Measurements from ENCODE around the gene HOXB5. TPM values are rescaled to one million over a fixed set of nuclear protein-coding genes. Genes with fewer than 3 reads are reported as not detected.
A peak's percentile ranks its signal among the peaks of the same experiment; 100 is the strongest.

The HOXB5 gene
- total and polyA plus RNA-seq, 2 experiments from 2014 or later = 0.27 to 4.4 TPM

DNA sequence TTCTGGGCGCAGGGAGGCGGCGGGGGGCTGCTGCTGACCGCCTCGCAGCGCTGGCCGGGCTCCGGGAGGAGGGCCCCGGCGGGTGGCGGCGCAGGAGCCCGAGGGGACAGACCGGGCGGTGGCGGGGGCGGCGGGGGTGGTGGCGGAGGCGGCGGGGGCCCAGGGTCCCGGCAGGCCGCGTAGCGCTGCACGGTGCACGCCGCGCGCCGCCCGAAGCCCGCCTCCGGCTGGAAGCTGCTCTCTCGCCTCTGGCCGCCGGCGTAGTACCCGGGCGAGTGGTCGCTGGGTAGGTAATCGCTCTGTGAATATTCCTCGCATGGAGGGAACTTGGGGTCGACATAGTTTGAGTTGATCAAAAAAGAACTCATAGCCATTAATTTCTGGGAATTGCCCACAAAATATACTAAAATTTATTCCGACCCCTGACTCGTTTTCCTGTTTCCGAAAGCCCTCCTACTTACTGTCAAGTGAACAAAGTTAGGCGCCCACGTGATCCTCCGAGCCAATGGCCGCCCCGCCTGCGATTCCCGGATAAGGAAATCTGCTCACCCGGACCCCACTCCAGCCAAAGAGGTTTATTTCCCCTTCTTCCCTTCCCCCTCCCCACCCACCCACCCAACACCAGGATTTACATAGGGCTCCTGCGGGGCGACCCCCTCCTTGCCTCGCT, 15.5 kb downstream of the HOXB5 start, which contains the start of gene HOXB4:
Gene HOXB4 (minus strand): TSS at position 405 of the 670 bp plus-strand sequence. CDS start 31 bp downstream, at position 374.
- Histone ChIP-seq H3K27me3 (peaks cover 92% of the 10 kb centered on the region), H3K4me2 (peak within 1 kb of the TSS; percentile 91), H3K9me2 (replicated peaks; ENCODE audit: insufficient read depth) (no peaks in the 10 kb centered on the region), H3K36me3 (replicated peaks; ENCODE audit: insufficient read depth, low read depth) (no peaks in the 10 kb centered on the region), H3K27ac (peak within 1 kb of the TSS; percentile 80), H3K9me3 (ENCODE audit: low read depth) (no peaks in the 10 kb centered on the region), H3K4me3 (peak within 1 kb of the TSS; percentile 26), H3K4me1 (ENCODE audit: insufficient read depth) (peaks cover 18% of the 10 kb centered on the region), H4K20me1 (ENCODE audit: insufficient read depth, poor library complexity, severe bottlenecking) (no peaks in the 10 kb centered on the region), H3K79me2 (peaks cover 20% of the 10 kb centered on the region), H2AFZ (no peak within 1 kb of the TSS)
- TF ChIP-seq, protein P1, sequence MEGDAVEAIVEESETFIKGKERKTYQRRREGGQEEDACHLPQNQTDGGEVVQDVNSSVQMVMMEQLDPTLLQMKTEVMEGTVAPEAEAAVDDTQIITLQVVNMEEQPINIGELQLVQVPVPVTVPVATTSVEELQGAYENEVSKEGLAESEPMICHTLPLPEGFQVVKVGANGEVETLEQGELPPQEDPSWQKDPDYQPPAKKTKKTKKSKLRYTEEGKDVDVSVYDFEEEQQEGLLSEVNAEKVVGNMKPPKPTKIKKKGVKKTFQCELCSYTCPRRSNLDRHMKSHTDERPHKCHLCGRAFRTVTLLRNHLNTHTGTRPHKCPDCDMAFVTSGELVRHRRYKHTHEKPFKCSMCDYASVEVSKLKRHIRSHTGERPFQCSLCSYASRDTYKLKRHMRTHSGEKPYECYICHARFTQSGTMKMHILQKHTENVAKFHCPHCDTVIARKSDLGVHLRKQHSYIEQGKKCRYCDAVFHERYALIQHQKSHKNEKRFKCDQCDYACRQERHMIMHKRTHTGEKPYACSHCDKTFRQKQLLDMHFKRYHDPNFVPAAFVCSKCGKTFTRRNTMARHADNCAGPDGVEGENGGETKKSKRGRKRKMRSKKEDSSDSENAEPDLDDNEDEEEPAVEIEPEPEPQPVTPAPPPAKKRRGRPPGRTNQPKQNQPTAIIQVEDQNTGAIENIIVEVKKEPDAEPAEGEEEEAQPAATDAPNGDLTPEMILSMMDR (IDR thresholded peaks at IDR 0.05; ENCODE audit: poor library complexity) = no peak
- peak; percentile 25 for TF ChIP-seq EZH2phosphoT487 (IDR thresholded peaks at IDR 0.05; ENCODE audit: low read depth, severe bottlenecking, unreplicated experiment)
- 3% methylated on average over 36 of the region's 58 CpGs for WGBS (ENCODE audit: low lambda C conversion rate, missing lambda C conversion rate)
- DNase-seq (ENCODE audit: low spot score) = peak; percentile 76

DNA sequence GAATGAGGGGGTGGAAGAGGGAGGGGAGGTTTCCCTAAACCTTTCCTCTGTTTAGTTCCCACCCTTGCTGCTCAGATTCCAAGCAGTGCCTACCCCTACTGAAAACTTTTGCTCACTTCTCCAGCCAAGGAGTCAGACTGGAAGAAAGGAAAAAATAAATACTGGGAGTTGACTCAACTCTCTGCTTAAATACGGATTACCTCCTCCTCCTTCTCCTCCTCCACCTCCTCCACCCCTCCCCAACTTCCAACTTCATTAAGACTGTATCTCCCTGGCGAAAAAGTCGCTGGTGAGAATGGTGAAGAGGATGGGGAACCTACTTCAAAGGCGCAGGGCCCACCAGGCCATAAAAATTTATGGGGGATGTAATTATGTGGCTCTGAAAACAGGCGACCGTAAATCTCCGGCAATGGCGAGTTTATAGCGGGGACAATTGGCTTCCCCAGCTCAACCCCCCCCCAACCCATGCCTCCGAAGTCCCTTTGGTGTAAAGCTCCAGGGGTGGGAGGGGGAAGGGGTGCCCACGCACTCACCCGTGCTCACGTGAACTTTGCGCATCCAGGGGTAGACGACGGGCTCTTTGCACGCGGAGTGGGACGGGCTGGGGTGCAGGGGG, 16.1 kb downstream of the HOXB5 start:
- TF ChIP-seq EZH2 (IDR thresholded peaks at IDR 0.05; ENCODE audit: borderline replicate concordance) = peak; percentile 45
- TF ChIP-seq, protein P1 (IDR thresholded peaks at IDR 0.05; ENCODE audit: poor library complexity) = no peak
- TF ChIP-seq EZH2phosphoT487 (IDR thresholded peaks at IDR 0.05; ENCODE audit: low read depth, severe bottlenecking, unreplicated experiment) = peak; percentile 28
- no peaks in the 10 kb centered on the region for H3K9me2 ChIP-seq (replicated peaks; ENCODE audit: insufficient read depth)
- H3K79me2 ChIP-seq = peaks cover 18% of the 10 kb centered on the region
- peaks cover 92% of the 10 kb centered on the region for H3K27me3 ChIP-seq
- no peak for DNase-seq (ENCODE audit: low spot score)
- peaks cover 14% of the 10 kb centered on the region for H3K4me1 ChIP-seq (ENCODE audit: insufficient read depth)
- H3K9me3 ChIP-seq (ENCODE audit: low read depth) = no peaks in the 10 kb centered on the region
- H3K4me2 ChIP-seq = peak overlapping the region; percentile 91
- peak overlapping the region; percentile 68 for H3K27ac ChIP-seq
- no peaks in the 10 kb centered on the region for H4K20me1 ChIP-seq (ENCODE audit: insufficient read depth, poor library complexity, severe bottlenecking)
- H3K4me3 ChIP-seq = peak overlapping the region; percentile 26
- WGBS (ENCODE audit: low lambda C conversion rate, missing lambda C conversion rate) = 2% methylated on average over 9 of the region's 19 CpGs
- H3K36me3 ChIP-seq (replicated peaks; ENCODE audit: insufficient read depth, low read depth) = no peaks in the 10 kb centered on the region
- no peak overlapping the region for H2AFZ ChIP-seq

DNA sequence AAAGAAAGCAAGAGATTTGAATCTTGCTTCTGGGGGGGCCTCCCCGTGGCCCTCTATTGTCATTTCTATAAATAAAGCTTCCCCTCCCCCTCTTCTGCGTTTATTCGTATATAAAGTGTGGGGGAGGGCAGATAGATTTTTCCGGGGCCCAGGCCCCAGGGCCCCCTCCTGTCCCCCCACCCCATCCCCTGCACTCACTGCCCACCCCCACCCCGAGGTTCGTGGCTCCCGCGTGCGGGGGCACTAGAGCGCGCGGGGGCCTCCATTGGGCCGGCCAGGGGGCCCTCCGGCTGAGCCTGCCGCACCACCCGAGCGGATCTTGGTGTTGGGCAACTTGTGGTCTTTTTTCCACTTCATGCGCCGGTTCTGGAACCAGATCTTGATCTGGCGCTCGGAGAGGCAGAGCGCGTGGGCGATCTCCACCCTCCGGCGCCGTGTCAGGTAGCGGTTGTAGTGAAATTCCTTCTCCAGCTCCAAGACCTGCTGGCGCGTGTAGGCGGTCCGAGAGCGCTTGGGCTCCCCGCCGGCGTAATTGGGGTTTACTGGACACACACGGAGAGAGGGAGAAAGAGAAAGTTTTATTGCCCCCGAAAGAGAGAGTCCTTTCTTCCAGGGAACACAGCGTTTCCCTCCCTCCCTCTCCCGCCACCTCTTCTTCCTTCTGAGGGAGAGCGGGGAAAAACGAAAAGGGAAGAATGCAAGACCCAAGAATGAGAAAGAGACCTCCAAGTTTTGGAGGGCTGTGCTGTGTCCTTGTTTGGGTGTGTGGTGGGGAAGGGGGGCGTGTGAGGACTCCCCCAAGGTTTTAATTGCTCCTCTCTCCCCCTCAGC, 16.9 kb downstream of the HOXB5 start:
- H4K20me1 ChIP-seq (ENCODE audit: insufficient read depth, poor library complexity, severe bottlenecking) = no peaks in the 10 kb centered on the region
- H3K9me3 ChIP-seq (ENCODE audit: low read depth) = no peaks in the 10 kb centered on the region
- H3K27me3 ChIP-seq = peaks cover 92% of the 10 kb centered on the region
- no peak overlapping the region for H2AFZ ChIP-seq
- H3K9me2 ChIP-seq (replicated peaks; ENCODE audit: insufficient read depth) = no peaks in the 10 kb centered on the region
- 6% methylated on average over 41 of the region's 43 CpGs for WGBS (ENCODE audit: low lambda C conversion rate, missing lambda C conversion rate)
- peak overlapping the region; percentile 91 for H3K4me2 ChIP-seq
- peaks cover 9% of the 10 kb centered on the region for H3K4me1 ChIP-seq (ENCODE audit: insufficient read depth)
- peak overlapping the region; percentile 68 for H3K27ac ChIP-seq
- no peaks in the 10 kb centered on the region for H3K36me3 ChIP-seq (replicated peaks; ENCODE audit: insufficient read depth, low read depth)
- peak overlapping the region; percentile 26 for H3K4me3 ChIP-seq
- peaks cover 16% of the 10 kb centered on the region for H3K79me2 ChIP-seq
- peak; percentile 58 for DNase-seq (ENCODE audit: low spot score)
- TF ChIP-seq, protein P1 (IDR thresholded peaks at IDR 0.05; ENCODE audit: poor library complexity) = no peak
- peak; percentile 48 for TF ChIP-seq EZH2 (IDR thresholded peaks at IDR 0.05; ENCODE audit: borderline replicate concordance)
